GM12891 (cell line): ENCODE results near the gene KCNE1.

ENCODE experiments used
- POLR2A ChIP-seq: IDR thresholded peaks from 2 replicates; pipeline ENCODE4 v1.6.1; 2011; ENCODE audit warnings: low read depth, low read length, control low read depth
- POLR2AphosphoS5 ChIP-seq: IDR thresholded peaks from 2 replicates; pipeline ENCODE4 v1.6.1; 2011; ENCODE audit warnings: low read depth, low read length, control low read depth
- POU2F2 ChIP-seq: IDR thresholded peaks from 2 replicates; pipeline ENCODE4 v1.6.1; 2011; ENCODE audit warnings: low read depth, mild to moderate bottlenecking, control low read depth, low read length, moderate library complexity
- SPI1 ChIP-seq: IDR thresholded peaks from 2 replicates; pipeline ENCODE4 v1.6.1; 2011; ENCODE audit warnings: low read depth, low read length, control low read depth
- TAF1 ChIP-seq: IDR thresholded peaks from 2 replicates; pipeline ENCODE4 v1.6.1; 2011; ENCODE audit warnings: low read depth, low read length, control low read depth

DNA sequence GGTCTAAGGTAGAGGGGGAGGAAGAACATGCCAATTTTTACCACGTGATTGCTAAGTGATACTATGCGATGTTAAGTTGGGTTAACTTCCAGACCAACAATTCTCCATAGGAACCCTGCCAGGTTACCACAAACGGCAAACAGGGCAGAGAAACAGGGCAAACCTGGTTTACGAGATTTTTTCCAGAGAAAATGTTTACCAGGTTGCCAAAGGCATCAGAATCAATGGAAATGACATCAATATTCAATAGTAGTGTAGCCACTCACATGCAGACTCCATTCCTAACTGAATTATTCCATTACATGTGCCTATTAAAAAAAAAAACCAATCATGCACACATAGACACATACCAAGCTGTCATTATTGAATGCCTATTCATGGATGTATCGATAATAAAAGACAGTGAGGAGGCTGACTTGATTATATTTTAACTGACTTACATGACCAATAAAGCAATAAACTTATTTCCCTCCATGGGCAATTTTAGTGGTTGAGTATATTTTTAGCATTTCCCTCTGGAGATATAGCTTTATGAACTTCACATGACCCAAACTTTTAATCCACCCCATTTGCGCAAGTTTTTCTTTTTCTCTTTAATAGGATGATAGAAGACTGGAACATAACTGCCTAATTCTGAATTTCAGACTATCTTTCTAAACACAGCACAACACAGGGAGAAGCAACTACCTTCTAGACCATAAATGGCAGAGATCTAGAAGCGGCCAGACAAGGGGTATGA is 40.5 kb upstream of the KCNE1 start:
- TF ChIP-seq POLR2A (no peak), POLR2AphosphoS5 (no peak), TAF1 (no peak), POU2F2 (no peak), SPI1 (no peak)
